HG03066 (cell line): ENCODE measurements around the gene IGF1R.
A peak's percentile ranks its signal among the peaks of the same experiment; 100 is the strongest.

Experiments used
- ATAC-seq: cut with Tn5 transposase; IDR thresholded peaks from one replicate; pipeline ENCODE4 v1.9.1; 2021; ENCODE audit warnings: low read depth; ENCODE audit not compliant: unreplicated experiment

Gene IGF1R

GRCh38 chr15:98844261-98844660 is 195.9 kb downstream of the IGF1R start:
- ATAC-seq, result no peak

DNA sequence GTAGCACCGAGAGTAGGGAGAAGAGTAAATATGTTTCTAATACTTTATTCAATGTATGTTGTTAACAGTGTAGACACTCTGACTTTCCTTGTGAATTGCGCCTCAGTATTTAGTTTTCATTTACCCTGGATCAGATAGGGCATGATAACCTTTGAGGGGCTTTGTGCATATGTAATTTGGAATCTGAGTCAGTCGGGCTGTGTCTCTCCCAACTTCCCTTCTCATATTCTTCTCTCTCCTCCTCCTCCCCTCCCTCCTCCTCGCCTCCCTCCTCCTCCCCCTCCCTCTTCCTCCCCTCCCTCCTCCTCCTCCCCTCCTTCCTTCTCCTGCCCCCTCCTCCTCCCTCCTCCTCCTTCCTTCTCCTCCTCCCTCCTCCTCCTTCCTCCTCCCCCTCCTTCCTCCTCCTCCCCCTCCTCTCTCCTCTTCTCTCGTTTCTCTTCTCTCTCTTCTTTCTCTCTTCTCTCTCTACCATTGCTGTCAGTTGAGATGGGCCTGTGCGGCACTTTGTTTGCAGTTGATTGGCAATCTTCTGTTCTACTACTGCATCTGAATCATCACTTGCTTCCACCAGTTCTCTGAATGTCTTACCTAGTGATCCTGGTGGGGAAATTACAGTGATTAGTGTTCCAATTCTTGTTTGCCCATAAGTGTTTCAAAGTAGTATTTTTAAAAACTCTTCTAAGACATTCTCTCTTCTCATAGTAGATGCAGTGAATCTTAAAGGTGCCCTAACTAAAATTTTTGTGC is 197.0 kb downstream of the IGF1R start:
- no peak for ATAC-seq

- peak; percentile 38 for ATAC-seq
Measured at GRCh38 chr15:98850961-98851572, 202.7 kb downstream of the IGF1R start.

DNA sequence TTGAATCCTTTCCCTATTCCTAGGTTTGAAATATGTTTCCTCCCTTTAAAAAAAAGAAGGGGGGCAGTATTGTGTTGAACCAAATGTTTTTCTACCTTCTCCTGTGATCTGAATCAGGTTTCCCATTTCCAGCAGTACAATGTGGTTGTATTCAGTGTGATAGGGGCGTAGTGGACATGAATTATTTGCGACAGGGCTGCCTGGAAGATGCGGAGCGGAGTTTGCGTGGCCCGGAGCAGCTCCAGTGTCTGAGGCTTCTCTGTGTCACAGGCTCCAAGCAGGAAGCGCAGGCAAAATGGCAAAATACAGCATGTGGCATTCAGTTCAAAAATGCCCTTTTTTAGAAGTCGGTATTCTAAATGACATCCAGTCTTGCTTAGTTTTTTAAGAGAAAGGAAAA is 204.8 kb downstream of the IGF1R start:
- ATAC-seq, result peak; percentile 42

GRCh38 chr15:98853617-98854420 is 205.5 kb downstream of the IGF1R start:
- ATAC-seq, result no peak

DNA sequence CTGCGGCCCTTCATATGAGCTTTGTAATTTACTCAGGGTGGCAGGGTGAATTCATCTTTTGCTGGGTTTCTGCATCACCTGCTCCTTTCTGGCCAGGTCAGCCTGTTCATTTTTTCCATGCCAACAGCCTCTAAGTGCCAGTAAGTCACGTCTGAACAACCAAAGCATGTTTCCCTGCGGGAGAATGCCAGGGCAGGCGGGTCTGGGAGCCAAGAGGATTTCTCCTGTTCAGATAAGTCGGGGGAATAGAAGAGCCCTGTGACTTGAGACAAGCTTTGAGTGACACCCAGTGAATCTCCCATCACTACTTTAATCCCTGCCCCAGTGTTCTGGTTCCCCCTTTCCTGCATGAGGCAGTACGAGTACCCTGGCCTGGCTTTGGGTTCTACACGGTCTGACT is 206.2 kb downstream of the IGF1R start:
- no peak for ATAC-seq

GRCh38 chr15:98855067-98855814 is 206.9 kb downstream of the IGF1R start:
- ATAC-seq, result no peak

DNA sequence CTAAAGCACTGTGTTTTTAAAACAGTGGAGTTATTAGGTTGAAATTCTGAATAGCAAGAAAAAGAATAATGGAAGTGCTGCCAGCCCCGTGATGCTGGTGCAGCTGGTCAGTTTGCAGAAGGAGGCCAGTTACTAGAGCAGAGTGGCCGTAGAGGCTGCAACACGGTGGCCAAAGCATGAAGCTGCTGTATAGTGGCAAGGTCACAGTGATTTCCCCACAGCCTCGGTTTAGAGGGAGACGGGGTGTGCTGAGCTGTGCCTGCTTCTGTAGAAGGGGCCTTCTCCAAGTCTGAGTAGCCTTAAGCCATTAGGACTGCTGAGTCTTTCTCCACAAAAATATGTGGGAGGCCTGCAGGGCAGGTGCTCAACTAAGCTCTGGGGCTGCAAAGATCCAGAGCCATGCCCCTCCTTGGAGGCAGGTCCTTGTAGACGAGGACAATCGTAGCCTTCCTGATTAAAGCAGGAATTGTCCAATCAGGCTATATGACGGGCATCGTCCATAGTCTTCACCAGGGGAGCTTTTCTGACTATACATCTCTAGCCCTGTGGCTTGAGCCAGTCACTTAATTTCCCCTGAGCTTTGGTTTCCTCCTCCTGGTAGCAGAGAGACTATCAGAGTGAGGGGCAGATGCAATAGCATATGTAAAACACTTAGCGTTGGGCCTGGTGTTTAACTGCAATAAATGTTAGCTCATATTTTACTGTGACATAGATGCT is 207.6 kb downstream of the IGF1R start:
- no peak for ATAC-seq

DNA sequence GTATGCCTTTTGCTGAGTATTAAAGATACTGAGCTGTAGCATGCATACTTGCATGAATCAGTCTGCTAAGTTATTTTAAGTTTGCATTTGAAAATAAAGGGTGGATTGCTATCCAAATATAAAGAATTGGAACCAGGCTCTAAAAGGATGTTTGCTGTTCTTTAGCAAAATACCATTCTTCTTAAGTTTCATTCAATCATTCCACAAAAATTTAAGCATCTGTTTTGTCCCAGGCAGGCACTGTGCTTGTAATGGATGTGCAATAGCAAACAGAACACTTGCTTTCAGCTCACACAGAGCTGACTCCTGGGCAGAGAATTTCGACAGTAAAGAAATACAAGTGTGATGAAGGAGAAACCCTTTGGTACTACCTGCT is 208.2 kb downstream of the IGF1R start:
- no peak for ATAC-seq

GRCh38 chr15:98858610-98859023 is 210.3 kb downstream of the IGF1R start:
- no peak for ATAC-seq

DNA sequence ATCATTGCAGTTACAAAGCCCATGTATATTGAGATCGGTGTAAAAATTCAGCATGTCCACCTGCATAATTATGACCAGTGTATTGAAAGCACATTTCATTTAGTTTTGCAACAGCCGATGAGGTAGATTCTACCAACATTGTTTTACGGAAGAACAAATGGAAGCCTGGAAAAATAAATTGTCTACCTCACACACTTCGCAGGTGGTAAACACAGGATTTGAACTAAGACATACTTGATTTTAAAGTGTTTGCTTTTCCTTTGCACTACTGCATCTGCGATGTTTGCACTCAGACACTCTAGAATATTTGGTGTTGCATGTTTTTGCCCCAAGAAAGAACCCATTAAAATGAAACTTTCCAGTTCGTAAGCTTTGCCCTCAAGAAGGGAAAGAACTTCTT is 210.8 kb downstream of the IGF1R start:
- ATAC-seq, result no peak

DNA sequence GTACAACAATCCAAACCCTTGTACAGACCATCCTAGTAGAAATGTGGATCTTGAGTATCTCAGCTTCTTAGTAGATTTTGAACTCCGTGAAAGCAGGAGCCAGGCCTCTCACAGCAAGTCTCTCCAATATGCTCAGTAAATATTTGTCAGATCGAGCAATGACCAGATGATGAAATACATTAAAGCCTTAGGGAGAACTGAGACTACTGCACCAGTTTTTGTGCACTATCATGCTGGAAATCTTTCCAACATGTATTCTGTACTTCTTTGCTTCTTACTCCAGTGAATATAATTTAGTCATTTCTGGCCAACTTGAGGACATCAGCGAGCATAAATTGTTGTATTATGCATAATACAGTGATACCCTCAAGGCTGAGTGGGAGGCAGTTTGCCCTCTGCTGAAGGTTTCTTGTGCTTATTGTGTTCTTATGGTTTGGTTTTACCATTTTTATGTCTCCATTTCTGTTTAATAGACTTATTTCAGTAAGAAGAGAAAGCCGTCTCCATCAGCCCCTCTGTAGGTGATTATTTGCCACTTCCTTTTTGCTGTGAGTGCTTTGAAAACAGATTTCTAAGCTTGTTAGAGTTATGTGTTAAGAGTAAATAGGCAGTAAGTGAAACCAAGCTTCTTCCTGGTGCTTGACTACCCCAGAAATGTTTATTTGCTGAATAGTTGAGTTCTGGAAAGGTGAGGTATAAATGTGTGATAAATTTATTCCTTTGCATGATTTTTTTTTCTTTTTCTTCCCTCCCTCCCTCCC is 212.1 kb downstream of the IGF1R start:
- ATAC-seq, result no peak

GRCh38 chr15:98861188-98861587 is 212.8 kb downstream of the IGF1R start:
- no peak for ATAC-seq

GRCh38 chr15:98863983-98864382 is 215.6 kb downstream of the IGF1R start:
- ATAC-seq, result no peak

GRCh38 chr15:98865397-98866339 is 217.3 kb downstream of the IGF1R start:
- ATAC-seq, result peak; percentile 86

DNA sequence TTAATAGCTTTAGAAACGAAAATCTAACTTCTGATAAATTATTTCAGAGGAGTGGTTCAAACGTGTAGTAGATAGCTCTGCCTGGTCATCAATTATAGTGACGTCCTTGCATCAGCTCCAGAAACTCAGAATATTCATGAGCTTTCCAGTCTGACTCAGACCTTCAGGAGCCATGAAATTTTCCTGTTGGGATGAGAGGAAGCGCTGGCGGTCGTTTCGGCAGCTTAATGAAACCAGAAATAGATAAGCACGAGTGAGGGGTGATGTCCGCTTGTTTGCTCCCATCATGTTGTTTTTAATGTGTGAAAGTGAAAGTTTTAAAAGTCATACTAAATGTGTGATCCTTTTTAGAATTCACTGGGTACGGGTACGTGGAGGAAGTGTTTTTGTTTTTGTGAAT is 218.2 kb downstream of the IGF1R start:
- no peak for ATAC-seq

GRCh38 chr15:98868564-98868963 is 220.2 kb downstream of the IGF1R start:
- no peak for ATAC-seq

GRCh38 chr15:98870788-98871187 is 222.4 kb downstream of the IGF1R start:
- ATAC-seq, result no peak
